Mesendoderm (in vitro differentiated cells): ENCODE results near the gene LRWD1. TPM values are rescaled to one million over a fixed set of nuclear protein-coding genes. Genes with fewer than 3 reads are reported as not detected.
A peak's percentile ranks its signal among the peaks of the same experiment; 100 is the strongest.

Experiments
- DNase-seq: peaks from one replicate; pipeline ENCODE4 v3.0.0; 2013
- H2AK5ac ChIP-seq: 2 replicates; pipeline ENCODE4 v1.6.1; 2013; ENCODE audit warnings: low read length, inconsistent platforms
- H2BK120ac ChIP-seq: 2 replicates; pipeline ENCODE4 v1.6.1; 2013; ENCODE audit warnings: low read depth, mild to moderate bottlenecking, low read length, moderate library complexity, mixed read lengths
- H2BK15ac ChIP-seq: replicated peaks from 2 replicates; pipeline ENCODE4 v1.6.1; 2013; ENCODE audit warnings: low read depth, mild to moderate bottlenecking, moderate library complexity
- H2BK5ac ChIP-seq: 2 replicates; pipeline ENCODE4 v1.6.1; 2013; ENCODE audit warnings: low read length, inconsistent platforms
- H3K18ac ChIP-seq: 2 replicates; pipeline ENCODE4 v1.6.1; 2013; ENCODE audit warnings: mild to moderate bottlenecking, low read length, mixed read lengths
- H3K23ac ChIP-seq: one replicate; pipeline ENCODE4 v1.6.1; 2013; ENCODE audit warnings: low read length
- H3K27ac ChIP-seq: 2 replicates; pipeline ENCODE4 v1.5.1; 2013; ENCODE audit warnings: low read depth, mild to moderate bottlenecking, inconsistent platforms, low read length, moderate library complexity
- H3K27me3 ChIP-seq: 2 replicates; pipeline ENCODE4 v1.6.1; 2013; ENCODE audit warnings: low read length, control low read depth, mild to moderate bottlenecking, inconsistent platforms; ENCODE audit not compliant: insufficient read depth, poor library complexity
- H3K36me3 ChIP-seq: 2 replicates; pipeline ENCODE4 v1.6.1; 2013; ENCODE audit warnings: low read length, inconsistent platforms; ENCODE audit not compliant: control insufficient read depth, insufficient read depth
- H3K4ac ChIP-seq: one replicate; pipeline ENCODE4 v1.6.1; 2013; ENCODE audit warnings: low read depth, mild to moderate bottlenecking, low read length, moderate library complexity
- H3K4me1 ChIP-seq: 2 replicates; pipeline ENCODE4 v1.6.1; 2013; ENCODE audit warnings: low read depth, low read length, inconsistent platforms; ENCODE audit not compliant: control insufficient read depth
- H3K4me2 ChIP-seq: 2 replicates; pipeline ENCODE4 v1.6.1; 2013; ENCODE audit warnings: low read length
- H3K4me3 ChIP-seq: 2 replicates; pipeline ENCODE4 v1.5.1; 2013; ENCODE audit warnings: mild to moderate bottlenecking, low read length
- H3K56ac ChIP-seq: one replicate; pipeline ENCODE4 v1.6.1; 2013; ENCODE audit warnings: low read length
- H3K79me1 ChIP-seq: 2 replicates; pipeline ENCODE4 v1.6.1; 2013; ENCODE audit warnings: low read length, inconsistent platforms
- H3K79me2 ChIP-seq: 2 replicates; pipeline ENCODE4 v1.6.1; 2013; ENCODE audit warnings: mild to moderate bottlenecking, low read length; ENCODE audit not compliant: control insufficient read depth, insufficient read depth
- H3K9ac ChIP-seq: 2 replicates; pipeline ENCODE4 v1.6.1; 2013; ENCODE audit warnings: low read length, inconsistent platforms
- H4K5ac ChIP-seq: one replicate; pipeline ENCODE4 v1.6.1; 2013; ENCODE audit warnings: low read length
- H4K8ac ChIP-seq: one replicate; pipeline ENCODE4 v1.6.1; 2013; ENCODE audit warnings: low read depth, mild to moderate bottlenecking, control low read depth, low read length, moderate library complexity
- WGBS: extraction: QIAGEN DNeasy Blood & Tissue Kit; methylation state at CpG from one replicate; pipeline ENCODE4 v1.1.7; 2013; ENCODE audit warnings: low lambda C conversion rate, missing lambda C conversion rate; ENCODE audit not compliant: insufficient coverage; ENCODE audit errors: extremely low coverage; 5-methylcytosine and 5-hydroxymethylcytosine counted together
- polyA plus RNA-seq, 2 experiments: library from polyadenylated mRNA; stranded (reverse); fragments of 200-250 nt; gene quantifications; one replicate each; pipeline ENCODE4 v1.2.3, GENCODE V29; 2013

LRWD1 gene
- polyA plus RNA-seq (2013, experiment 1 of 2), result 12.8 TPM
- 12.5 TPM for polyA plus RNA-seq (2013, experiment 2 of 2)

DNA sequence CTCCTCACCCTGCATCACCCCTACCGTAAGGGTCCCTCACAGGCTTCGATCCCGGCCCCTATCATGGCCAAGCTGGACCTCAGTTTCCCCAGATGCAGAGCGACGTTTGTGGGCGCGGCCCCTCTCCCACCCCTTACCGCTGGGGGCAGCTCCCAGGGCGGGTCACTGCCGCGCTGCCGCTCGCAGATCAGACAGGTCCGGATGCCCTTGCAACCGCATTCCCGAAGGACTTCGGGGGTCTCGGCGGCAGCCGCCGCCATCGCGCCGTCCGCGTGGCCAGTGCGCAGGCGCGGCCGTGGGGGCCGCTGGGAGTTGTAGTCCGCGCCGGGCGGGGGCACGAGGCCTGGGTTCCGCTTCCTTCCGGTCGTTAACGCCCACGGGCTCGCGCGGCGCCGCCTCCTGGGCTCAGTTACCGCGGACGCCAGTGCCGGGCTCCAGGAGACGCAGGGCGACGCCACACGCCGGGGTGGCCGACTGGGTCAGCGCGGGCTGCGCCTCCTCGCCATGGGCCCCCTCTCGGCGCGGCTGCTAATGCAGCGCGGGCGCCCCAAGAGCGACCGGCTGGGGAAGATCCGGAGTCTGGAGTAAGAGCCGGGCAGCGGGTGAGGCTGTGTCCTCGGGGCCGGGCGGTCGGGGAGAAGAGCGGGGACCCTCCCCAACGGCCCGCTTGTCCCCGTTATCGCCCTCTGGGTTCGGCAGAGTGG, at the start of gene LRWD1, which contains the start of gene ALKBH4:
Gene LRWD1 (plus strand): TSS at position 408 of the 704 bp plus-strand sequence. CDS start 97 bp downstream, at position 505.
Gene ALKBH4 (minus strand): TSS at position 287 of the 704 bp plus-strand sequence. CDS start 27 bp downstream, at position 260.
- Histone ChIP-seq H3K18ac (peak within 1 kb of the TSS; percentile 52), H3K27ac (no peak within 1 kb of the TSS), H2BK5ac (peak within 1 kb of the TSS; percentile 90), H3K56ac (peak within 1 kb of the TSS; percentile 99), H3K4me3 (peak within 1 kb of the TSS; percentile 100), H2BK120ac (no peak within 1 kb of the TSS), H3K4me2 (peak within 1 kb of the TSS; percentile 95), H3K36me3 (no peaks in the 10 kb centered on the region), H3K4me1 (no peaks in the 10 kb centered on the region), H3K23ac (peak within 1 kb of the TSS; percentile 80), H3K79me2 (peaks cover 5% of the 10 kb centered on the region), H3K79me1 (peaks cover 12% of the 10 kb centered on the region), H3K4ac (no peak within 1 kb of the TSS), H4K8ac (no peak within 1 kb of the TSS), H4K5ac (no peak within 1 kb of the TSS), H3K27me3 (no peaks in the 10 kb centered on the region), H2AK5ac (peak within 1 kb of the TSS; percentile 98), H3K9ac (peak within 1 kb of the TSS; percentile 100), H2BK15ac (no peak within 1 kb of the TSS)
- peak; percentile 89 for DNase-seq
- no CpG with 5 or more reads among the region's 81 CpGs for WGBS

DNA sequence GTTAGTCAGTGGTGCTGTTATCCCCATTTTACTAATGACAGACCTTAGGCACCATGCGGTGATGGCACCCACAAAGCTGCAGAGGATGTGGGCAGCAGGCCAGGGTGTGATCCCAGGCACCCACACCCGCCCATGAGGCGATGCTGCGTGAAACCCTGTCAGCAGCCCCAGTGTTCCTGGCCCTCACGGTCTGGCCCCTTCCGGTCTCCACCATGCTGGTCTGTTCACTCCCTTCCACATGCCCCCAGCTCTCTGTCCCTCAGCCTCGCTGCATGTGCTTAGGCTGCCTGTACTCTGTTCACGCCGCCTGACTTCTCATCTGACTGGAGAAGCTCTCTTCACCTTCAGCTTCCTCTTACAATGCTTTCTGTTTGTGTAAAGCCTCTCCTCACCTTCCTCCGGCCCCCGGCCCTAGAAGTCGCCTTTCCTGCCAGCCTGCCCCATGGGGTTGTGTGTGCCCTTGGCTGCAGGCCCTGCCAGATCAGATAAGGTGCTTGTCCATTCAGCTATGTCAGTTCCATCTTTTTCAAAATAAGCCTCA, 49.0 kb upstream of the LRWD1 start:
- H3K23ac ChIP-seq, result no peak overlapping the region
- H3K4ac ChIP-seq, result no peak overlapping the region
- no peaks in the 10 kb centered on the region for H3K27me3 ChIP-seq
- H3K79me1 ChIP-seq, result peaks cover 3% of the 10 kb centered on the region
- H3K4me2 ChIP-seq, result no peak overlapping the region
- H3K4me3 ChIP-seq, result no peak overlapping the region
- H3K56ac ChIP-seq, result no peak overlapping the region
- no peak overlapping the region for H4K8ac ChIP-seq
- no CpG with 5 or more reads among the region's 12 CpGs for WGBS
- H3K79me2 ChIP-seq, result no peaks in the 10 kb centered on the region
- H3K4me1 ChIP-seq, result no peaks in the 10 kb centered on the region
- no peak overlapping the region for H2BK15ac ChIP-seq
- no peak overlapping the region for H3K9ac ChIP-seq
- H2BK120ac ChIP-seq, result no peak overlapping the region
- no peak for DNase-seq
- peaks cover 8% of the 10 kb centered on the region for H3K36me3 ChIP-seq
- H3K18ac ChIP-seq, result no peak overlapping the region
- H2BK5ac ChIP-seq, result no peak overlapping the region
- no peak overlapping the region for H2AK5ac ChIP-seq
- no peak overlapping the region for H3K27ac ChIP-seq
- no peak overlapping the region for H4K5ac ChIP-seq

- no peak for DNase-seq
- peaks cover 8% of the 10 kb centered on the region for H3K36me3 ChIP-seq
These were observed 48.4 kb upstream of the LRWD1 start for GRCh38 chr7:102416406-102416805.

DNA sequence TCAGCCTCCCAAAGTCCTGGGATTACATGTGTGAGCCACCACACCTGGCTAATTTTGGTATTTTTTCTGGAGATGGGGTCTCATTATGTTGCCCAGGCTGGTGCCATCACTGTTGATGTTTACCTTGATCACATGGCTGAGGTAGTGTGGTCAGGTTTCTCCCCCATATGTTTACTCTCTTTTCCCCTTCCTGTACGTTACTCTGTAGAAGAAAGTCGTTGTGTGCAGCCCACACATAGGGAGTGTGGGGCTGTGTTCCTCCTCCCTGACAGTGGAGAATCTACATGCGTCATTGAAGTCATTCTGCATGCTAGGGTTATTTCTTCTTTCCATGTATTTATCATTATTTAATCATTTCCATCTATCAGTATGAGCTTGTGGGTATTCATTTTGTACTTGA, 47.7 kb upstream of the LRWD1 start:
- WGBS, result no CpG with 5 or more reads among the region's 3 CpGs
- H4K5ac ChIP-seq, result no peak overlapping the region
- H3K36me3 ChIP-seq, result peaks cover 8% of the 10 kb centered on the region
- H2BK15ac ChIP-seq, result no peak overlapping the region
- H2BK5ac ChIP-seq, result no peak overlapping the region
- H3K4ac ChIP-seq, result no peak overlapping the region
- H2AK5ac ChIP-seq, result no peak overlapping the region
- no peak overlapping the region for H3K56ac ChIP-seq
- H3K4me2 ChIP-seq, result no peak overlapping the region
- H2BK120ac ChIP-seq, result no peak overlapping the region
- DNase-seq, result no peak
- no peak overlapping the region for H4K8ac ChIP-seq
- H3K23ac ChIP-seq, result no peak overlapping the region
- H3K9ac ChIP-seq, result no peak overlapping the region
- no peak overlapping the region for H3K18ac ChIP-seq
- no peak overlapping the region for H3K27ac ChIP-seq
- H3K79me2 ChIP-seq, result no peaks in the 10 kb centered on the region
- H3K4me1 ChIP-seq, result no peaks in the 10 kb centered on the region
- H3K79me1 ChIP-seq, result peaks cover 3% of the 10 kb centered on the region
- no peak overlapping the region for H3K4me3 ChIP-seq
- H3K27me3 ChIP-seq, result no peaks in the 10 kb centered on the region

More at GRCh38 chr7:102416406-102416805, 48.4 kb upstream of the LRWD1 start:
- Histone ChIP-seq H3K4ac (no peak overlapping the region), H2BK5ac (no peak overlapping the region), H2AK5ac (no peak overlapping the region), H3K9ac (no peak overlapping the region), H4K8ac (no peak overlapping the region), H4K5ac (no peak overlapping the region), H3K27ac (no peak overlapping the region), H3K4me3 (no peak overlapping the region), H3K56ac (no peak overlapping the region), H3K4me1 (no peaks in the 10 kb centered on the region), H3K79me2 (no peaks in the 10 kb centered on the region), H3K18ac (no peak overlapping the region), H2BK15ac (no peak overlapping the region), H3K79me1 (peaks cover 3% of the 10 kb centered on the region), H3K23ac (no peak overlapping the region), H2BK120ac (no peak overlapping the region), H3K4me2 (no peak overlapping the region), H3K27me3 (no peaks in the 10 kb centered on the region)
- WGBS, result no CpG with 5 or more reads among the region's 6 CpGs

- Histone ChIP-seq H2BK5ac (no peak overlapping the region), H3K4me1 (no peaks in the 10 kb centered on the region), H3K27ac (no peak overlapping the region), H3K4ac (no peak overlapping the region), H3K18ac (no peak overlapping the region), H3K56ac (no peak overlapping the region), H4K5ac (no peak overlapping the region), H3K27me3 (no peaks in the 10 kb centered on the region), H4K8ac (no peak overlapping the region), H2BK120ac (no peak overlapping the region), H3K4me2 (no peak overlapping the region), H3K79me2 (no peaks in the 10 kb centered on the region), H3K4me3 (no peak overlapping the region), H2BK15ac (no peak overlapping the region), H3K23ac (no peak overlapping the region), H3K36me3 (peaks cover 5% of the 10 kb centered on the region), H2AK5ac (no peak overlapping the region), H3K79me1 (no peaks in the 10 kb centered on the region), H3K9ac (no peak overlapping the region)
- no peak for DNase-seq
- no CpG with 5 or more reads among the region's 5 CpGs for WGBS
These were observed 46.2 kb upstream of the LRWD1 start for GRCh38 chr7:102418592-102418991.
